GM23248 (cell line): ENCODE measurements around the gene ADGRA3. TPM values are rescaled to one million over a fixed set of nuclear protein-coding genes. Genes with fewer than 3 reads are reported as not detected.

Source experiments
- DNase-seq: peaks from one replicate; pipeline ENCODE4 v3.0.0-alpha.2; 2015
- H2AFZ ChIP-seq: fragments of 200-600 bp; sonication (generic); 2 replicates; pipeline ENCODE4 v1.6.1; 2016; ENCODE audit warnings: antibody characterized with exemption
- H3F3A ChIP-seq: fragments of 200-600 bp; sonication (generic); 2 replicates; pipeline ENCODE4 v1.6.1; 2016; ENCODE audit warnings: mild to moderate bottlenecking, antibody characterized with exemption, mixed run types; ENCODE audit not compliant: insufficient read depth
- H3K27ac ChIP-seq: fragments of 200-600 bp; sonication (generic); 2 replicates; pipeline ENCODE4 v1.5.1; 2016; ENCODE audit warnings: mild to moderate bottlenecking
- H3K27me3 ChIP-seq: fragments of 200-600 bp; sonication (generic); replicated peaks from 2 replicates; pipeline ENCODE4 v1.6.1; 2016; ENCODE audit warnings: mild to moderate bottlenecking; ENCODE audit not compliant: insufficient read depth
- H3K36me3 ChIP-seq: fragments of 200-600 bp; sonication (generic); 2 replicates; pipeline ENCODE4 v1.6.1; 2016; ENCODE audit warnings: low read depth, mild to moderate bottlenecking
- H3K4me1 ChIP-seq: fragments of 200-600 bp; sonication (generic); 2 replicates; pipeline ENCODE4 v1.6.1; 2016; ENCODE audit warnings: mild to moderate bottlenecking; ENCODE audit not compliant: insufficient read depth
- H3K4me2 ChIP-seq: fragments of 200-600 bp; sonication (generic); one replicate; pipeline ENCODE4 v1.6.1; 2016; ENCODE audit warnings: mild to moderate bottlenecking; ENCODE audit not compliant: unreplicated experiment
- H3K4me3 ChIP-seq: fragments of 200-600 bp; sonication (generic); 2 replicates; pipeline ENCODE4 v1.5.1; 2016; ENCODE audit warnings: mild to moderate bottlenecking
- H3K79me2 ChIP-seq: fragments of 200-600 bp; sonication (generic); 2 replicates; pipeline ENCODE4 v1.6.1; 2016; ENCODE audit warnings: mild to moderate bottlenecking; ENCODE audit not compliant: insufficient read depth
- H3K9ac ChIP-seq: fragments of 200-600 bp; sonication (generic); 2 replicates; pipeline ENCODE4 v1.6.1; 2016; ENCODE audit warnings: mild to moderate bottlenecking
- H3K9me2 ChIP-seq: fragments of 200-600 bp; sonication (generic); 2 replicates; pipeline ENCODE4 v1.6.1; 2016; ENCODE audit warnings: mixed run types, mild to moderate bottlenecking, moderate library complexity; ENCODE audit not compliant: insufficient read depth
- H3K9me3 ChIP-seq: fragments of 200-600 bp; sonication (generic); one replicate; pipeline ENCODE4 v1.6.1; 2017; ENCODE audit warnings: low read depth
- H4K20me1 ChIP-seq: fragments of 200-600 bp; sonication (generic); 2 replicates; pipeline ENCODE4 v1.6.0; 2016; ENCODE audit not compliant: insufficient read depth
- EZH2 ChIP-seq: fragments of 200-600 bp; sonication (generic); IDR thresholded peaks from 2 replicates; pipeline ENCODE4 v1.6.1; 2018; ENCODE audit warnings: antibody characterized with exemption, mild to moderate bottlenecking; ENCODE audit not compliant: insufficient read depth, poor library complexity, severe bottlenecking
- EZH2phosphoT487 ChIP-seq: fragments of 200-600 bp; sonication (generic); IDR thresholded peaks from 2 replicates; pipeline ENCODE4 v1.6.1; 2018; ENCODE audit warnings: antibody characterized with exemption, moderate library complexity, mild to moderate bottlenecking, low read depth; ENCODE audit not compliant: insufficient read depth
- WGBS, 2 experiments: methylation state at CpG; one replicate each; pipeline ENCODE4 v1.1.6; 2015 to 2017; ENCODE audit warnings: low lambda C conversion rate in 2 of 2, low coverage in 1 of 2; ENCODE audit errors: missing lambda C conversion rate in 2 of 2; 5-methylcytosine and 5-hydroxymethylcytosine counted together
- in situ Hi-C: fragments of 300-500 bp; cut with MboI; formaldehyde crosslinking; loops from 2 replicates; pipeline ENCODE4 v1.15.0; 2020
- polyA plus RNA-seq: library from polyadenylated mRNA; unstranded; fragments of >200 nt; fragmentation: Nextera tagmentation; extraction: Ambion mirVana; gene quantifications from 2 replicates; pipeline ENCODE4 v1.2.1, GENCODE V29; 2016
- total RNA-seq: library from RNA; depleted of rRNA; stranded (reverse); fragments of >200 nt; shearing (Covaris generic); gene quantifications from 2 replicates; pipeline ENCODE4 v1.2.3, GENCODE V29; 2014

ADGRA3 gene
- total and polyA plus RNA-seq, 2 experiments from 2014 or later, result 1.1 to 7.8 TPM

GRCh38 chr4:22504922-22505321, 10.9 kb downstream of the ADGRA3 start:
- Histone ChIP-seq H3F3A (peaks cover 7% of the 10 kb centered on the region; the same call in 1 of the 2 replicates), H4K20me1 (no peaks in the 10 kb centered on the region), H3K4me3 (no peak overlapping the region), H3K4me2 (no peak overlapping the region), H3K36me3 (no peaks in the 10 kb centered on the region), H3K79me2 (peaks cover 18% of the 10 kb centered on the region; the same call in 1 of the 2 replicates), H3K9me3 (no peaks in the 10 kb centered on the region), H2AFZ (no peak overlapping the region), H3K27me3 (no peaks in the 10 kb centered on the region), H3K9me2 (no peaks in the 10 kb centered on the region), H3K9ac (no peak overlapping the region), H3K4me1 (no peaks in the 10 kb centered on the region), H3K27ac (no peak overlapping the region)
- DNase-seq, result peak; percentile 24
- TF ChIP-seq EZH2phosphoT487, result no peak
- TF ChIP-seq EZH2, result no peak
- in situ Hi-C loops, result no loop called here
- 99% methylated on average over 4 of the region's 4 CpGs for WGBS, 2 experiments

- WGBS, 2 experiments, result 89 to 94% methylated on average over 5 of the region's 5 CpGs
- H3K9me2 ChIP-seq, result no peaks in the 10 kb centered on the region
- H4K20me1 ChIP-seq, result no peaks in the 10 kb centered on the region
- no peak overlapping the region for H3K9ac ChIP-seq
- H2AFZ ChIP-seq, result no peak overlapping the region
- no peaks in the 10 kb centered on the region for H3K9me3 ChIP-seq
- no peak overlapping the region for H3K27ac ChIP-seq
- TF ChIP-seq EZH2phosphoT487 (no peak), EZH2 (no peak)
- no peak overlapping the region for H3K4me2 ChIP-seq
- no peak overlapping the region for H3K4me3 ChIP-seq
- H3K4me1 ChIP-seq, result no peaks in the 10 kb centered on the region
- no peaks in the 10 kb centered on the region for H3K27me3 ChIP-seq
- H3K79me2 ChIP-seq, result peaks cover 17% of the 10 kb centered on the region; the same call in 1 of the 2 replicates
- in situ Hi-C loops, result no loop called here
- peaks cover 7% of the 10 kb centered on the region; the same call in 1 of the 2 replicates for H3F3A ChIP-seq
- H3K36me3 ChIP-seq, result no peaks in the 10 kb centered on the region
- no peak for DNase-seq
These were observed 11.4 kb downstream of the ADGRA3 start for GRCh38 chr4:22504447-22504846.

- in situ Hi-C loops, result no loop called here
- peak; percentile 36 for DNase-seq
- H3K79me2 ChIP-seq, result peaks cover 17% of the 10 kb centered on the region; the same call in 1 of the 2 replicates
These were observed 12.7 kb downstream of the ADGRA3 start for GRCh38 chr4:22502895-22503814.

GRCh38 chr4:22501715-22502095, 14.2 kb downstream of the ADGRA3 start:
- peaks cover 17% of the 10 kb centered on the region; the same call in 1 of the 2 replicates for H3K79me2 ChIP-seq
- no peak overlapping the region for H2AFZ ChIP-seq
- H3K36me3 ChIP-seq, result no peaks in the 10 kb centered on the region
- no peak overlapping the region for H3K4me3 ChIP-seq
- peak overlapping the region; percentile 34 for H3K4me2 ChIP-seq
- no peaks in the 10 kb centered on the region for H3K9me2 ChIP-seq
- WGBS, 2 experiments, result 61 to 64% methylated on average over 3 of the region's 3 CpGs
- H3K9me3 ChIP-seq, result no peaks in the 10 kb centered on the region
- no peaks in the 10 kb centered on the region for H3K27me3 ChIP-seq
- no peak overlapping the region for H3K27ac ChIP-seq
- no peak for DNase-seq
- no peak overlapping the region for H3K9ac ChIP-seq
- no peaks in the 10 kb centered on the region for H3K4me1 ChIP-seq
- in situ Hi-C loops, result no loop called here
- TF ChIP-seq EZH2 (no peak), EZH2phosphoT487 (no peak)
- no peaks in the 10 kb centered on the region for H4K20me1 ChIP-seq
- peaks cover 7% of the 10 kb centered on the region; the same call in 1 of the 2 replicates for H3F3A ChIP-seq

More at GRCh38 chr4:22502895-22503814, 12.7 kb downstream of the ADGRA3 start:
- H3K36me3 ChIP-seq, result no peaks in the 10 kb centered on the region
- no peaks in the 10 kb centered on the region for H3K9me2 ChIP-seq
- H3K9ac ChIP-seq, result no peak overlapping the region
- H3K9me3 ChIP-seq, result no peaks in the 10 kb centered on the region
- peaks cover 7% of the 10 kb centered on the region; the same call in 1 of the 2 replicates for H3F3A ChIP-seq
- H3K4me3 ChIP-seq, result no peak overlapping the region
- WGBS, 2 experiments, result 96 to 100% methylated on average over 3 of the region's 3 CpGs
- H4K20me1 ChIP-seq, result no peaks in the 10 kb centered on the region
- no peak overlapping the region for H3K4me2 ChIP-seq
- no peaks in the 10 kb centered on the region for H3K4me1 ChIP-seq
- TF ChIP-seq EZH2, result no peak
- TF ChIP-seq EZH2phosphoT487, result no peak
- no peak overlapping the region for H3K27ac ChIP-seq
- no peak overlapping the region for H2AFZ ChIP-seq
- H3K27me3 ChIP-seq, result no peaks in the 10 kb centered on the region
